ENCODE measurements around the gene KLHDC3. TPM values are rescaled to one million over a fixed set of nuclear protein-coding genes. Genes with fewer than 3 reads are reported as not detected.

KLHDC3 gene
- total and polyA plus RNA-seq, 2 donors (not counting 1 experiment from before 2014, with no cell fraction given) = 47.4 to 50.7 TPM

GRCh38 chr6:43054206-43054943, 40.3 kb downstream of the KLHDC3 start:
- peaks cover 44% of the 10 kb centered on the region for H3K4me1 Mint-ChIP-seq
- H2AFZ ChIP-seq (ENCODE audit: insufficient read depth, low read depth, low read length, poor library complexity, severe bottlenecking) = peak overlapping the region; percentile 81
- peak overlapping the region in 4 of 5 experiments; percentile 73 to 84 (median 77) for H3K4me3 ChIP-seq (ENCODE audit: control extremely low read depth in 1 of 5, extremely low read depth in 1 of 5, insufficient read depth in 1 of 5, low read depth in 2 of 5, low read length in 4 of 5)
- H3K27ac ChIP-seq (ENCODE audit: low read length in 2 of 2) = peak overlapping the region; percentile 73 to 85
- no peak for ATAC-seq (ENCODE audit: low read depth)
- 89% methylated on average over 16 of the region's 17 CpGs for WGBS (ENCODE audit: insufficient coverage)
- CTCF ChIA-PET = interaction anchor here (0.6 to 1.9 kb wide), 2 partner anchors 39 to 328 kb away, joined by 3 to 5 read pairs; no protein-coding TSS in a partner anchor
- POLR2A ChIA-PET = interaction anchor here (0.6 to 2.7 kb wide), 10 partner anchors 32 to 1202 kb away, joined by 3 to 12 read pairs (median 4); partner anchors contain the start of genes CNPY3, KLHDC3, MEA1 and RRP36
- TF ChIP-seq, protein P1, sequence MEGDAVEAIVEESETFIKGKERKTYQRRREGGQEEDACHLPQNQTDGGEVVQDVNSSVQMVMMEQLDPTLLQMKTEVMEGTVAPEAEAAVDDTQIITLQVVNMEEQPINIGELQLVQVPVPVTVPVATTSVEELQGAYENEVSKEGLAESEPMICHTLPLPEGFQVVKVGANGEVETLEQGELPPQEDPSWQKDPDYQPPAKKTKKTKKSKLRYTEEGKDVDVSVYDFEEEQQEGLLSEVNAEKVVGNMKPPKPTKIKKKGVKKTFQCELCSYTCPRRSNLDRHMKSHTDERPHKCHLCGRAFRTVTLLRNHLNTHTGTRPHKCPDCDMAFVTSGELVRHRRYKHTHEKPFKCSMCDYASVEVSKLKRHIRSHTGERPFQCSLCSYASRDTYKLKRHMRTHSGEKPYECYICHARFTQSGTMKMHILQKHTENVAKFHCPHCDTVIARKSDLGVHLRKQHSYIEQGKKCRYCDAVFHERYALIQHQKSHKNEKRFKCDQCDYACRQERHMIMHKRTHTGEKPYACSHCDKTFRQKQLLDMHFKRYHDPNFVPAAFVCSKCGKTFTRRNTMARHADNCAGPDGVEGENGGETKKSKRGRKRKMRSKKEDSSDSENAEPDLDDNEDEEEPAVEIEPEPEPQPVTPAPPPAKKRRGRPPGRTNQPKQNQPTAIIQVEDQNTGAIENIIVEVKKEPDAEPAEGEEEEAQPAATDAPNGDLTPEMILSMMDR (IDR thresholded peaks at IDR 0.05) = no peak
- TF ChIP-seq EZH2 (IDR thresholded peaks at IDR 0.05; ENCODE audit: borderline replicate concordance, insufficient read depth, low read depth, low read length, poor library complexity, severe bottlenecking) = no peak
- no peaks in the 10 kb centered on the region for H3K27me3 Mint-ChIP-seq
- peak overlapping the region; percentile 77 for H3K9ac ChIP-seq (ENCODE audit: low read length)
- H3K9me3 Mint-ChIP-seq (ENCODE audit: insufficient read depth) = no peaks in the 10 kb centered on the region
- H3K36me3 ChIP-seq (replicated peaks in 1 of 2; ENCODE audit: control extremely low read depth in 1 of 2, control insufficient read depth in 1 of 2, extremely low read depth in 1 of 2, insufficient read depth in 2 of 2, low read length in 1 of 2) = peaks cover 0 to 18% of the 10 kb centered on the region in 2 experiments
- intact Hi-C loops (cut with micrococcal nuclease) = loop anchor here (10.0 kb wide), 1 partner anchor 480 kb away; no protein-coding TSS in a partner anchor
- no peak for DNase-seq
- H3K4me2 ChIP-seq (replicated peaks; ENCODE audit: low read depth, low read length, poor library complexity, severe bottlenecking) = peak overlapping the region; percentile 77
- H3K4me3 Mint-ChIP-seq = peak overlapping the region; percentile 94
- no peaks in the 10 kb centered on the region for H3K9me3 ChIP-seq (ENCODE audit: control extremely low read depth in 1 of 3, control insufficient read depth in 2 of 3, insufficient read depth in 1 of 3, low read length in 2 of 3)
- H3K4me1 ChIP-seq (ENCODE audit: control insufficient read depth in 2 of 2, insufficient read depth in 2 of 2, low read length in 2 of 2) = peaks cover 23 to 29% of the 10 kb centered on the region in 2 donors
- peak overlapping the region; percentile 95 for H3K27ac Mint-ChIP-seq
- peaks cover 11% of the 10 kb centered on the region for H4K20me1 ChIP-seq (ENCODE audit: control insufficient read depth, insufficient read depth, low read length, poor library complexity, severe bottlenecking)
- peaks cover 18% of the 10 kb centered on the region for H3K79me2 ChIP-seq (ENCODE audit: control insufficient read depth, insufficient read depth, low read length)
- H3K27me3 ChIP-seq (replicated peaks in 1 of 4; ENCODE audit: control extremely low read depth in 1 of 4, control insufficient read depth in 3 of 4, insufficient read depth in 4 of 4, low read length in 3 of 4) = no peaks in the 10 kb centered on the region

DNA sequence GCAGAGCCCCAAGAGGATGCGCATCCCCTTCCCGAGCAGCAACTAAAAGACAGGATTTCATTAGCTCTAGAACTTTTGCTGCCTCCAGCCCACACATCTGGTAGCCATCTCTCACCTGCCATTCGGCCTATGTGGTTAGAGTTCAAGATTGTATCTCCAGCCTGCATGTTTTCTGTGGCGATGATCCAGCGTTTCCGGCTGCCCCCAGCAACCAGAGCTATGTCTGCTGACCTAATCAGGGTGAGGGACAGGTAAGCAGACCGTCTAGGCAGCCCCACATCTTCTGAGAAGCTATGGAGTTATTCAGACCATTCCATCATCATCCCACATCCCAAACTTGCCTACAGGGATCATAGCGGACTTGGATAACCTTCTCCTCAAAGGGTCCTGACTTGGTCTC, 41.9 kb downstream of the KLHDC3 start:
- H3K27me3 ChIP-seq (replicated peaks in 1 of 4; ENCODE audit: control extremely low read depth in 1 of 4, control insufficient read depth in 3 of 4, insufficient read depth in 4 of 4, low read length in 3 of 4) = no peaks in the 10 kb centered on the region
- peaks cover 32% of the 10 kb centered on the region for H3K79me2 ChIP-seq (ENCODE audit: control insufficient read depth, insufficient read depth, low read length)
- ChIA-PET CTCF (no interaction called here), POLR2A (no interaction called here)
- Mint-ChIP-seq H3K9me3 (ENCODE audit: insufficient read depth) (no peaks in the 10 kb centered on the region), H3K4me1 (peaks cover 60% of the 10 kb centered on the region), H3K4me3 (peak overlapping the region; percentile 53), H3K27me3 (no peaks in the 10 kb centered on the region), H3K27ac (peak overlapping the region; percentile 46)
- H2AFZ ChIP-seq (ENCODE audit: insufficient read depth, low read depth, low read length, poor library complexity, severe bottlenecking) = no peak overlapping the region
- no peak overlapping the region for H3K9ac ChIP-seq (ENCODE audit: low read length)
- peaks cover 0 to 9% of the 10 kb centered on the region in 2 experiments for H3K36me3 ChIP-seq (replicated peaks in 1 of 2; ENCODE audit: control extremely low read depth in 1 of 2, control insufficient read depth in 1 of 2, extremely low read depth in 1 of 2, insufficient read depth in 2 of 2, low read length in 1 of 2)
- no peaks in the 10 kb centered on the region for H3K9me3 ChIP-seq (ENCODE audit: control extremely low read depth in 1 of 3, control insufficient read depth in 2 of 3, insufficient read depth in 1 of 3, low read length in 2 of 3)
- DNase-seq (no peak), ATAC-seq (ENCODE audit: low read depth) (no peak)
- peaks cover 30 to 39% of the 10 kb centered on the region in 2 donors for H3K4me1 ChIP-seq (ENCODE audit: control insufficient read depth in 2 of 2, insufficient read depth in 2 of 2, low read length in 2 of 2)
- no peak for TF ChIP-seq EZH2 (IDR thresholded peaks at IDR 0.05; ENCODE audit: borderline replicate concordance, insufficient read depth, low read depth, low read length, poor library complexity, severe bottlenecking)
- TF ChIP-seq, protein P1 (IDR thresholded peaks at IDR 0.05) = no peak
- no peak overlapping the region for H3K27ac ChIP-seq (ENCODE audit: low read length in 2 of 2)
- WGBS (ENCODE audit: insufficient coverage) = 88% methylated on average over 8 of the region's 8 CpGs
- H3K4me3 ChIP-seq (ENCODE audit: control extremely low read depth in 1 of 5, extremely low read depth in 1 of 5, insufficient read depth in 1 of 5, low read depth in 2 of 5, low read length in 4 of 5) = no peak overlapping the region
- intact Hi-C loops (cut with micrococcal nuclease) = loop anchor here (10.0 kb wide), 1 partner anchor 481 kb away; no protein-coding TSS in a partner anchor
- peaks cover 11% of the 10 kb centered on the region for H4K20me1 ChIP-seq (ENCODE audit: control insufficient read depth, insufficient read depth, low read length, poor library complexity, severe bottlenecking)
- no peak overlapping the region for H3K4me2 ChIP-seq (replicated peaks; ENCODE audit: low read depth, low read length, poor library complexity, severe bottlenecking)
